Karpas-422 (cell line): ENCODE measurements around the gene DGAT2. TPM values are rescaled to one million over a fixed set of nuclear protein-coding genes. Genes with fewer than 3 reads are reported as not detected.
"Not testable (repeated sequence)": the region's sequence is repeated elsewhere in the genome, so short reads cannot be mapped to it uniquely, and the experiment has no call there.

ENCODE experiments used
- DNase-seq: peaks from one replicate; pipeline ENCODE4 v3.0.0-alpha.2; 2015
- H2AFZ ChIP-seq: fragments of 200-600 bp; sonication (generic); 2 replicates; pipeline ENCODE4 v1.6.1; 2014; ENCODE audit warnings: antibody characterized with exemption, low read length, mixed read lengths
- H3K27ac ChIP-seq: fragments of 200-600 bp; sonication (generic); 2 replicates; pipeline ENCODE4 v1.5.1; 2014; ENCODE audit warnings: mild to moderate bottlenecking, low read length, moderate library complexity
- H3K27me3 ChIP-seq: fragments of 200-600 bp; sonication (generic); 2 replicates; pipeline ENCODE4 v1.6.1; 2014; ENCODE audit warnings: low read length, mixed read lengths
- H3K36me3 ChIP-seq: fragments of 200-600 bp; sonication (generic); 2 replicates; pipeline ENCODE4 v1.6.1; 2014; ENCODE audit warnings: low read length, mixed read lengths; ENCODE audit not compliant: insufficient read depth
- H3K4me1 ChIP-seq: fragments of 200-600 bp; sonication (generic); 2 replicates; pipeline ENCODE4 v1.6.1; 2014; ENCODE audit warnings: mild to moderate bottlenecking, low read length, mixed read lengths
- H3K4me2 ChIP-seq: fragments of 200-600 bp; sonication (generic); 2 replicates; pipeline ENCODE4 v1.6.1; 2014; ENCODE audit warnings: low read length, low read depth, mild to moderate bottlenecking; ENCODE audit not compliant: poor library complexity, severe bottlenecking
- H3K4me3 ChIP-seq: fragments of 200-600 bp; sonication (generic); 2 replicates; pipeline ENCODE4 v1.5.1; 2014; ENCODE audit warnings: mild to moderate bottlenecking, antibody characterized with exemption, low read length, mixed read lengths
- H3K79me2 ChIP-seq: fragments of 200-600 bp; sonication (generic); 2 replicates; pipeline ENCODE4 v1.6.1; 2014; ENCODE audit warnings: mild to moderate bottlenecking, low read length, mixed read lengths
- H3K9ac ChIP-seq: fragments of 200-600 bp; sonication (generic); 2 replicates; pipeline ENCODE4 v1.6.0; 2014; ENCODE audit warnings: low read length
- H3K9me2 ChIP-seq: fragments of 200-600 bp; sonication (generic), shearing (Covaris generic); replicated peaks from 2 replicates; pipeline ENCODE4 v1.6.0; 2014; ENCODE audit warnings: mild to moderate bottlenecking, low read length, moderate library complexity; ENCODE audit not compliant: insufficient read depth
- H3K9me3 ChIP-seq: fragments of 300-700, 200-600 bp; sonication (generic); 2 replicates; pipeline ENCODE4 v1.6.1; 2014; ENCODE audit warnings: low read length, mixed read lengths
- H4K20me1 ChIP-seq: fragments of 200-600 bp; sonication (generic); 2 replicates; pipeline ENCODE4 v1.6.1; 2014; ENCODE audit warnings: mild to moderate bottlenecking, antibody characterized with exemption, low read length, low read depth; ENCODE audit not compliant: insufficient read depth
- total RNA-seq: library from RNA; depleted of rRNA; stranded (reverse); fragments of >200 nt; shearing (Covaris generic); gene quantifications from 2 replicates; pipeline ENCODE4 v1.2.3, GENCODE V29; 2014; ENCODE audit warnings: low replicate concordance

Gene DGAT2
- total RNA-seq, 1 experiment from 2014 or later, result 1.9 TPM

GRCh38 chr11:75731095-75731494 lies 37.5 kb upstream of the DGAT2 start:
- Histone ChIP-seq H4K20me1 (no peaks in the 10 kb centered on the region), H3K36me3 (no peaks in the 10 kb centered on the region), H3K4me1 (peaks cover 7% of the 10 kb centered on the region; the same call in 1 of the 2 replicates), H3K4me3 (no peak overlapping the region), H3K79me2 (no peaks in the 10 kb centered on the region), H3K9ac (no peak overlapping the region), H3K9me3 (no peaks in the 10 kb centered on the region), H3K27me3 (no peaks in the 10 kb centered on the region), H3K27ac (no peak overlapping the region), H2AFZ (no peak overlapping the region), H3K9me2 (no peaks in the 10 kb centered on the region), H3K4me2 (no peak overlapping the region)
- DNase-seq, result no peak

- Histone ChIP-seq H3K4me2 (no peak overlapping the region), H3K36me3 (no peaks in the 10 kb centered on the region), H3K9ac (no peak overlapping the region), H3K79me2 (no peaks in the 10 kb centered on the region), H4K20me1 (no peaks in the 10 kb centered on the region), H2AFZ (no peak overlapping the region), H3K27me3 (no peaks in the 10 kb centered on the region), H3K4me1 (peaks cover 7% of the 10 kb centered on the region; the same call in 1 of the 2 replicates), H3K4me3 (no peak overlapping the region), H3K9me3 (no peaks in the 10 kb centered on the region), H3K27ac (no peak overlapping the region), H3K9me2 (no peaks in the 10 kb centered on the region)
- DNase-seq, result no peak
Measured at GRCh38 chr11:75733071-75733430, 35.5 kb upstream of the DGAT2 start.

DNA sequence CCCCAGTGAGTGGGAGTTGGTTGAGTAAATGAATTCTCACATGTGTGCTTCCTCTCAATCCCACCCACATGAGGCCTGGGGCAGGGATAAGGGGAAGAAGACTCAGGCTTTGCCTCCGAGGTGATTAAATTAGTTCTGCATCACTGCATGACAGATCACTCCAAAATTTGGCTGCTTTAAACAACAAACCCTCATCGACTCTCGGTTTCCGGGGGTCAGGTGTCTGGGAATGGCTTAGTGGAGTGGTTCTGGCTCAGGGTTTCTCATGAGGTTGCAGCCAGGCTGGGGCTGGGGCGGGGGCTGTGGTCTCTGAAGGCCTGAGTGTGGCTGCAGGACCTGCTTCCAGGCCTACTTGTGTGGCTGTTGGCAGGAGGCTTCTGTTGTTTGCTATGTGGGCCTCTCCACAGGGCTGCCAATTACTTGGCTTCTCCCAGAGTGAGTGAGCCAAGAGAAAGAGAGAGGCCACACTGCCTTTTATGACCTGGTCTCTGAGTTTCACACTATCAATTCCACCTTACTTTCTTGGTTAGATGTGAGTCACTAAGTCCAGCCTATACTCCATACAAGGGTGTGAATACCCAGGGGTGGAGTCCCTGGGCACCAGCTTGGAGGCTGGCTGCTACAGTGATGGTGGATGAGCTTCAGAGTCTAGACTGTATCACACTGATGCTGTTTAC lies 35.0 kb upstream of the DGAT2 start:
- Histone ChIP-seq H3K4me3 (no peak overlapping the region), H2AFZ (no peak overlapping the region), H3K9me3 (no peaks in the 10 kb centered on the region), H3K27ac (no peak overlapping the region), H3K79me2 (no peaks in the 10 kb centered on the region), H3K27me3 (no peaks in the 10 kb centered on the region), H3K4me1 (peaks cover 7% of the 10 kb centered on the region; the same call in 1 of the 2 replicates), H4K20me1 (no peaks in the 10 kb centered on the region), H3K4me2 (no peak overlapping the region), H3K9me2 (no peaks in the 10 kb centered on the region), H3K9ac (no peak overlapping the region), H3K36me3 (no peaks in the 10 kb centered on the region)
- no peak for DNase-seq

DNA sequence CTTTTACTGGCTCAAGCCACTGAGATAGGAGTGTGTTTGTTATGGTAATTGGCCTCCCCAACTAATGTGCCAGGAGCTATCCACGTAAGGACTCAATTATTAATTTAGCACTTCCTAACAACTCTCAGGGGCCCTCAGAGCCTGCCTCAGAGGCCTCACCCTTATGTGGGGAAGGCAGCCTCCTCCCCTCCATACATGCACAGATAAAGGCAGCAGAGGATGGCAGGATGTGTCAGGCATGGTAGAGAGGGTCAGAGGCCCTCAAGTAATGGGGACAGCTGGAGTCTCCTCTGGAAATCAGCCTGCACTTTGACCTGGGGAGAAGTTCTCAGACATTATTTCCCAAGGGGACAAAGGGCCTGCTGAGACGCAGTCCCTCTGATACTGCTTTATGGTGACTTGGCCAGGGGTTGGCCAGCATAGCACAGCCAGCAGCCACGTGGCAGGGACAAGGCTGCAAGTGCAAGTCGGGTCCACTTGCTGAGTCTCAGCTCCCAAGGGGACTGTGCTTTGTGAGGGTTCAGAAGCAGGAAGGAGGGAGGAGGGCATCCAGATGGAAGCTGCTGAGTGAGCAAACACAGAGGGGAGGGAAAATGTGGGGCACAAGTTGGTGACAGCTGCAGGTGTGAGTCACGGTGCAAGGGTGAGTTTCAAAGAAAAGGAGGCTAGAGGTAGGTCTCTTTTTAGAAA lies 33.9 kb upstream of the DGAT2 start:
- H3K27me3 ChIP-seq, result no peaks in the 10 kb centered on the region
- peaks cover 4% of the 10 kb centered on the region; the same call in 1 of the 2 replicates for H3K4me1 ChIP-seq
- no peak for DNase-seq
- no peaks in the 10 kb centered on the region for H3K9me2 ChIP-seq
- no peaks in the 10 kb centered on the region for H3K36me3 ChIP-seq
- no peak overlapping the region for H3K4me2 ChIP-seq
- H3K9me3 ChIP-seq, result no peaks in the 10 kb centered on the region
- H3K9ac ChIP-seq, result no peak overlapping the region
- H2AFZ ChIP-seq, result no peak overlapping the region
- H3K27ac ChIP-seq, result no peak overlapping the region
- no peaks in the 10 kb centered on the region for H3K79me2 ChIP-seq
- H4K20me1 ChIP-seq, result no peaks in the 10 kb centered on the region
- H3K4me3 ChIP-seq, result no peak overlapping the region

DNA sequence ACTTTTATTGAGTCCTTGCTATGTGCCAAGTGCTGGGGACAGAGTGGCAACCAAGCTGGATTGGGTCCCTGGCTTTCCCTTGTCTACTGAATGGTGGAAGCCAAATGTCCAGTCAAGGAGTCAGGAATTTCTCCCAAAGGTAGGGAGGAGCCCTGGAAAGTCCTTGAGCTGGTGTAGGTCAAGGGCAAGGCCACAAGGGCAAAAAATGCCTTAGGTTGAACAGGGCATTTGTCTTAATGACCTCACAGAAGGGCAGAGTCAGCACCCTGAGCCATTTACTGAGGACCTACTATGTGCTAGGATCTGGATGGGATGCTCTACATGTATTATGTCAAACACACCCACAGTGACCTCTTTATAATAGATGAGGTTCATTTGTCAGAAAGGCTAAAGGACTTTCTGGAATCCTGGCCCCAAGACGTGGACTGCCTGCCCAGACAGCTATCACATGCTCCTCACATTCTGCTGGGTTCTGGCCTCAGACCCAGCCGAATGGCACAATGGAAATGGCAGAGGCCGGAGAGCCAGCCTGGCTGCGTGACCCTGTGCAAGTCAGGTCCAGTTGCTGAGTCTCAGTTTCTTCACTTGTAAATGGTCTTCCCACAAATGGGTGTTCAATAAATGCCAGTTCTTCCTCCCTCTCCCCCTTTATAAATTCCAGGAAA lies 33.3 kb upstream of the DGAT2 start:
- H3K4me3 ChIP-seq, result no peak overlapping the region
- H3K9me3 ChIP-seq, result no peaks in the 10 kb centered on the region
- no peak overlapping the region for H2AFZ ChIP-seq
- no peaks in the 10 kb centered on the region for H4K20me1 ChIP-seq
- no peak for DNase-seq
- H3K9me2 ChIP-seq, result no peaks in the 10 kb centered on the region
- H3K36me3 ChIP-seq, result no peaks in the 10 kb centered on the region
- no peak overlapping the region for H3K9ac ChIP-seq
- no peaks in the 10 kb centered on the region for H3K27me3 ChIP-seq
- no peak overlapping the region for H3K27ac ChIP-seq
- H3K4me1 ChIP-seq, result no peaks in the 10 kb centered on the region; the same call in 1 of the 2 replicates
- H3K79me2 ChIP-seq, result no peaks in the 10 kb centered on the region
- H3K4me2 ChIP-seq, result no peak overlapping the region

- Histone ChIP-seq H3K9ac (no peak overlapping the region), H3K79me2 (no peaks in the 10 kb centered on the region), H3K9me2 (no peaks in the 10 kb centered on the region), H3K4me3 (no peak overlapping the region), H3K36me3 (no peaks in the 10 kb centered on the region), H2AFZ (no peak overlapping the region), H3K9me3 (no peaks in the 10 kb centered on the region), H3K27me3 (no peaks in the 10 kb centered on the region), H3K27ac (no peak overlapping the region), H3K4me1 (peaks cover 10% of the 10 kb centered on the region), H3K4me2 (no peak overlapping the region), H4K20me1 (no peaks in the 10 kb centered on the region)
- no peak for DNase-seq
Measured at GRCh38 chr11:75737314-75737713, 31.3 kb upstream of the DGAT2 start.

GRCh38 chr11:75740681-75741080 lies 27.9 kb upstream of the DGAT2 start:
- no peaks in the 10 kb centered on the region for H4K20me1 ChIP-seq
- H3K9me2 ChIP-seq, result no peaks in the 10 kb centered on the region
- H3K9me3 ChIP-seq, result no peaks in the 10 kb centered on the region
- H3K4me3 ChIP-seq, result no peak overlapping the region
- DNase-seq, result no peak
- H3K4me2 ChIP-seq, result no peak overlapping the region
- H3K36me3 ChIP-seq, result no peaks in the 10 kb centered on the region
- no peaks in the 10 kb centered on the region for H3K27me3 ChIP-seq
- no peaks in the 10 kb centered on the region for H3K79me2 ChIP-seq
- no peak overlapping the region for H3K27ac ChIP-seq
- no peak overlapping the region for H2AFZ ChIP-seq
- H3K4me1 ChIP-seq, result peaks cover 10% of the 10 kb centered on the region
- no peak overlapping the region for H3K9ac ChIP-seq

GRCh38 chr11:75743159-75743558 lies 25.4 kb upstream of the DGAT2 start:
- not testable (repeated sequence) for H3K9ac ChIP-seq, H3K4me1 ChIP-seq, H3K79me2 ChIP-seq, H3K36me3 ChIP-seq, H3K4me2 ChIP-seq, H3K9me2 ChIP-seq, H4K20me1 ChIP-seq, H3K27me3 ChIP-seq, H2AFZ ChIP-seq, H3K27ac ChIP-seq, DNase-seq, H3K9me3 ChIP-seq, H3K4me3 ChIP-seq
